ENCODE measurements around the gene ACTN2. TPM values are rescaled to one million over a fixed set of nuclear protein-coding genes. Genes with fewer than 3 reads are reported as not detected.

Gene ACTN2
- polyA plus RNA-seq, 1 donor = 3.1 TPM

- no peak for DNase-seq
- Histone ChIP-seq H3K27ac (ENCODE audit: low read length) (no peak overlapping the region), H3K9me3 (ENCODE audit: control insufficient read depth, low read depth, low read length) (no peaks in the 10 kb centered on the region), H3K36me3 (ENCODE audit: control insufficient read depth, insufficient read depth, low read length) (no peaks in the 10 kb centered on the region), H3K27me3 (ENCODE audit: control insufficient read depth, insufficient read depth, low read length) (no peaks in the 10 kb centered on the region), H3K4me1 (ENCODE audit: control insufficient read depth, insufficient read depth, low read length) (no peaks in the 10 kb centered on the region), H3K4me3 (ENCODE audit: low read length) (no peak overlapping the region)
- WGBS (ENCODE audit: insufficient coverage, low lambda C conversion rate) = 80% methylated on average over 2 of the region's 15 CpGs
Observed at GRCh38 chr1:236762410-236762809, 76.1 kb downstream of the ACTN2 start.

GRCh38 chr1:236765831-236766230 is 79.5 kb downstream of the ACTN2 start:
- Histone ChIP-seq H3K27me3 (ENCODE audit: control insufficient read depth, insufficient read depth, low read length) (peaks cover under 1% of the 10 kb centered on the region), H3K4me1 (ENCODE audit: control insufficient read depth, insufficient read depth, low read length) (no peaks in the 10 kb centered on the region), H3K36me3 (ENCODE audit: control insufficient read depth, insufficient read depth, low read length) (no peaks in the 10 kb centered on the region), H3K27ac (ENCODE audit: low read length) (no peak overlapping the region), H3K9me3 (ENCODE audit: control insufficient read depth, low read depth, low read length) (no peaks in the 10 kb centered on the region), H3K4me3 (ENCODE audit: low read length) (no peak overlapping the region)
- no peak for DNase-seq
- WGBS (ENCODE audit: insufficient coverage, low lambda C conversion rate) = no CpG with 5 or more reads among the region's 6 CpGs

GRCh38 chr1:236766506-236766905 is 80.2 kb downstream of the ACTN2 start:
- H3K9me3 ChIP-seq (ENCODE audit: control insufficient read depth, low read depth, low read length) = no peaks in the 10 kb centered on the region
- peaks cover 6% of the 10 kb centered on the region for H3K27me3 ChIP-seq (ENCODE audit: control insufficient read depth, insufficient read depth, low read length)
- no peaks in the 10 kb centered on the region for H3K36me3 ChIP-seq (ENCODE audit: control insufficient read depth, insufficient read depth, low read length)
- DNase-seq = no peak
- WGBS (ENCODE audit: insufficient coverage, low lambda C conversion rate) = 50% methylated on average over 1 of the region's 3 CpGs
- H3K4me1 ChIP-seq (ENCODE audit: control insufficient read depth, insufficient read depth, low read length) = no peaks in the 10 kb centered on the region
- H3K4me3 ChIP-seq (ENCODE audit: low read length) = no peak overlapping the region
- no peak overlapping the region for H3K27ac ChIP-seq (ENCODE audit: low read length)

GRCh38 chr1:236767276-236767675 is 81.0 kb downstream of the ACTN2 start:
- Histone ChIP-seq H3K27ac (ENCODE audit: low read length) (no peak overlapping the region), H3K4me1 (ENCODE audit: control insufficient read depth, insufficient read depth, low read length) (no peaks in the 10 kb centered on the region), H3K27me3 (ENCODE audit: control insufficient read depth, insufficient read depth, low read length) (peaks cover 6% of the 10 kb centered on the region), H3K36me3 (ENCODE audit: control insufficient read depth, insufficient read depth, low read length) (no peaks in the 10 kb centered on the region), H3K9me3 (ENCODE audit: control insufficient read depth, low read depth, low read length) (no peaks in the 10 kb centered on the region), H3K4me3 (ENCODE audit: low read length) (no peak overlapping the region)
- WGBS (ENCODE audit: insufficient coverage, low lambda C conversion rate) = 97% methylated on average over 3 of the region's 6 CpGs
- no peak for DNase-seq

GRCh38 chr1:236768601-236769000 is 82.3 kb downstream of the ACTN2 start:
- Histone ChIP-seq H3K4me1 (ENCODE audit: control insufficient read depth, insufficient read depth, low read length) (no peaks in the 10 kb centered on the region), H3K36me3 (ENCODE audit: control insufficient read depth, insufficient read depth, low read length) (no peaks in the 10 kb centered on the region), H3K9me3 (ENCODE audit: control insufficient read depth, low read depth, low read length) (no peaks in the 10 kb centered on the region), H3K27ac (ENCODE audit: low read length) (no peak overlapping the region), H3K27me3 (ENCODE audit: control insufficient read depth, insufficient read depth, low read length) (peaks cover 6% of the 10 kb centered on the region), H3K4me3 (ENCODE audit: low read length) (no peak overlapping the region)
- no peak for DNase-seq

- no CpG with 5 or more reads among the region's 3 CpGs for WGBS (ENCODE audit: insufficient coverage, low lambda C conversion rate)
- DNase-seq = no peak
- Histone ChIP-seq H3K27me3 (ENCODE audit: control insufficient read depth, insufficient read depth, low read length) (peaks cover 6% of the 10 kb centered on the region), H3K27ac (ENCODE audit: low read length) (no peak overlapping the region), H3K36me3 (ENCODE audit: control insufficient read depth, insufficient read depth, low read length) (no peaks in the 10 kb centered on the region), H3K4me1 (ENCODE audit: control insufficient read depth, insufficient read depth, low read length) (no peaks in the 10 kb centered on the region), H3K4me3 (ENCODE audit: low read length) (no peak overlapping the region), H3K9me3 (ENCODE audit: control insufficient read depth, low read depth, low read length) (peaks cover under 1% of the 10 kb centered on the region)
Observed at GRCh38 chr1:236773919-236774318, 87.6 kb downstream of the ACTN2 start.

- H3K36me3 ChIP-seq (ENCODE audit: control insufficient read depth, insufficient read depth, low read length) = no peaks in the 10 kb centered on the region
- DNase-seq = no peak
- H3K4me3 ChIP-seq (ENCODE audit: low read length) = no peak overlapping the region
- peaks cover 8% of the 10 kb centered on the region for H3K9me3 ChIP-seq (ENCODE audit: control insufficient read depth, low read depth, low read length)
- H3K27me3 ChIP-seq (ENCODE audit: control insufficient read depth, insufficient read depth, low read length) = peaks cover 6% of the 10 kb centered on the region
- no CpG with 5 or more reads among the region's 3 CpGs for WGBS (ENCODE audit: insufficient coverage, low lambda C conversion rate)
- H3K4me1 ChIP-seq (ENCODE audit: control insufficient read depth, insufficient read depth, low read length) = no peaks in the 10 kb centered on the region
- no peak overlapping the region for H3K27ac ChIP-seq (ENCODE audit: low read length)
Observed at GRCh38 chr1:236774926-236775325, 88.6 kb downstream of the ACTN2 start.

GRCh38 chr1:236779312-236779711 is 93.0 kb downstream of the ACTN2 start:
- no peak overlapping the region for H3K27ac ChIP-seq (ENCODE audit: low read length)
- no peaks in the 10 kb centered on the region for H3K4me1 ChIP-seq (ENCODE audit: control insufficient read depth, insufficient read depth, low read length)
- peaks cover 8% of the 10 kb centered on the region for H3K9me3 ChIP-seq (ENCODE audit: control insufficient read depth, low read depth, low read length)
- H3K36me3 ChIP-seq (ENCODE audit: control insufficient read depth, insufficient read depth, low read length) = no peaks in the 10 kb centered on the region
- H3K27me3 ChIP-seq (ENCODE audit: control insufficient read depth, insufficient read depth, low read length) = no peaks in the 10 kb centered on the region
- DNase-seq = no peak
- WGBS (ENCODE audit: insufficient coverage, low lambda C conversion rate) = 94% methylated on average over 2 of the region's 2 CpGs
- no peak overlapping the region for H3K4me3 ChIP-seq (ENCODE audit: low read length)

GRCh38 chr1:236785477-236785876 is 99.2 kb downstream of the ACTN2 start:
- no CpG with 5 or more reads among the region's 2 CpGs for WGBS (ENCODE audit: insufficient coverage, low lambda C conversion rate)
- Histone ChIP-seq H3K9me3 (ENCODE audit: control insufficient read depth, low read depth, low read length) (peaks cover 3% of the 10 kb centered on the region), H3K4me1 (ENCODE audit: control insufficient read depth, insufficient read depth, low read length) (no peaks in the 10 kb centered on the region), H3K27me3 (ENCODE audit: control insufficient read depth, insufficient read depth, low read length) (no peaks in the 10 kb centered on the region), H3K27ac (ENCODE audit: low read length) (no peak overlapping the region), H3K36me3 (ENCODE audit: control insufficient read depth, insufficient read depth, low read length) (no peaks in the 10 kb centered on the region), H3K4me3 (ENCODE audit: low read length) (no peak overlapping the region)
- no peak for DNase-seq

GRCh38 chr1:236786453-236786852 is 100.2 kb downstream of the ACTN2 start:
- Histone ChIP-seq H3K27ac (ENCODE audit: low read length) (no peak overlapping the region), H3K4me3 (ENCODE audit: low read length) (no peak overlapping the region), H3K9me3 (ENCODE audit: control insufficient read depth, low read depth, low read length) (peaks cover 3% of the 10 kb centered on the region), H3K36me3 (ENCODE audit: control insufficient read depth, insufficient read depth, low read length) (no peaks in the 10 kb centered on the region), H3K27me3 (ENCODE audit: control insufficient read depth, insufficient read depth, low read length) (peaks cover under 1% of the 10 kb centered on the region), H3K4me1 (ENCODE audit: control insufficient read depth, insufficient read depth, low read length) (no peaks in the 10 kb centered on the region)
- no CpG with 5 or more reads among the region's 16 CpGs for WGBS (ENCODE audit: insufficient coverage, low lambda C conversion rate)
- DNase-seq = no peak

GRCh38 chr1:236794585-236795034 is 108.3 kb downstream of the ACTN2 start:
- peaks cover 7% of the 10 kb centered on the region for H3K27me3 ChIP-seq (ENCODE audit: control insufficient read depth, insufficient read depth, low read length)
- H3K4me3 ChIP-seq (ENCODE audit: low read length) = peak overlapping the region; percentile 76
- peak overlapping the region; percentile 53 for H3K27ac ChIP-seq (ENCODE audit: low read length)
- DNase-seq = no peak
- H3K36me3 ChIP-seq (ENCODE audit: control insufficient read depth, insufficient read depth, low read length) = no peaks in the 10 kb centered on the region
- peaks cover 5% of the 10 kb centered on the region for H3K4me1 ChIP-seq (ENCODE audit: control insufficient read depth, insufficient read depth, low read length)
- 3% methylated on average over 4 of the region's 11 CpGs for WGBS (ENCODE audit: insufficient coverage, low lambda C conversion rate)
- H3K9me3 ChIP-seq (ENCODE audit: control insufficient read depth, low read depth, low read length) = no peaks in the 10 kb centered on the region
